ENCODE measurements around the gene NEK5. TPM values are rescaled to one million over a fixed set of nuclear protein-coding genes. Genes with fewer than 3 reads are reported as not detected.
"Not testable (repeated sequence)": the region's sequence is repeated elsewhere in the genome, so short reads cannot be mapped to it uniquely, and the experiment has no call there.

Gene NEK5
- total and polyA plus RNA-seq, 9 donors = 0.13 to 12.4 (median 0.50) TPM; not detected in 1

DNA sequence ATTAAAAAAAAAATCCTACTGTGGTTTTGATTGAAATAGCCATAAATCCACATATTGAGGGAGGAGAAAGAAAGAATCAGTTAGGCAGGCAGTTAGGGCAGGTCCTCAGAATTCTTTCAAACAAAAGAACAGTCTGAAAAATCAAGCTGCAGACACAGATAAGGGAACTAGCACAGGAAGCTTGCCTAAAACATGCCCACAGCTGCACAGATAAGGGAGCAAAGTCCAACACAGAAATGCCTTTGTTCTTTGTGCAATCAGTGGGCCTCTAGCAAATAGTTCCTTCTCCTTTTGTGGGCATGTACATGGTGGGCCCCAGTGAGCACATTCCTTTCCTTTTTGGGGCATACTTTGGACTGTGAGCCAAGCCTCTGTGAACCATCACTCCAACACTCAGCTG, 61.6 kb downstream of the NEK5 start:
- Histone ChIP-seq H3K36me3 (no peaks in the 10 kb centered on the region), H3K27ac (no peak overlapping the region), H3K9me3 (peaks cover 0 to 5% of the 10 kb centered on the region in 2 donors), H3K27me3 (no peaks in the 10 kb centered on the region), H3K4me3 (no peak overlapping the region), H3K4me1 (ENCODE audit: insufficient read depth) (no peaks in the 10 kb centered on the region)
- TF ChIP-seq EP300 (IDR thresholded peaks at IDR 0.05) (no peak), CTCF (IDR thresholded peaks at IDR 0.05) (no peak), POLR2A (IDR thresholded peaks at IDR 0.05) (no peak)
- intact Hi-C loops (cut with DNase I) = no loop called here
- DNase-seq = no peak

DNA sequence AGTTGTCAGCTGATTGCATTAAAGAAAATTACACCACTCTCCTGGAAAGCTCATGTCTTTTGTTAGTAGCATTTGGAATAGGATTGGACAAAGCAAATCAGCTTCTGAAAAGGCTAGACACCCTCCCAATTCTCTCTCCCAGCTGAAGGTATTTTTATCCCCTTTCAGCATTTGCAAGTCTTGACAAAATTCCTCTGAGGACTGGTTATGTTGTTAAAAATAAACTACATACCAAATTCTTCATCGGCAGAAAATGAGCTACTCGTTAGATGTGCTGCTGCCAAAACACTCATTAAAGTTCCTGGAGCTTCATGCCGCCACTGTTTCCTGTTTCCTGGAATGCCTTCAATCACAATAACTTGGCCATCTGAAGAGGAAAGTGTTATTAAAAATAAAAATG, 67.3 kb downstream of the NEK5 start:
- intact Hi-C loops (cut with DNase I) = no loop called here
- TF ChIP-seq POLR2A (IDR thresholded peaks at IDR 0.05) = no peak
- no peak for TF ChIP-seq EP300 (IDR thresholded peaks at IDR 0.05)
- TF ChIP-seq CTCF (IDR thresholded peaks at IDR 0.05) = no peak
- 5 to 18% (median 17%) methylated on average over 3 of the region's 3 CpGs for WGBS, 3 donors
- Histone ChIP-seq H3K27me3 (no peaks in the 10 kb centered on the region), H3K27ac (no peak overlapping the region), H3K4me1 (ENCODE audit: insufficient read depth) (no peaks in the 10 kb centered on the region), H3K9me3 (no peaks in the 10 kb centered on the region), H3K36me3 (no peaks in the 10 kb centered on the region), H3K4me3 (no peak overlapping the region)
- no peak for DNase-seq

- intact Hi-C loops (cut with DNase I); H3K4me3 ChIP-seq; H3K36me3 ChIP-seq; H3K9me3 ChIP-seq; H3K4me1 ChIP-seq (ENCODE audit: insufficient read depth); DNase-seq; H3K27ac ChIP-seq; H3K27me3 ChIP-seq: not testable (repeated sequence)
- WGBS, 3 donors = 83 to 91% (median 91%) methylated on average over 3 of the region's 3 CpGs
These were observed 67.8 kb downstream of the NEK5 start for GRCh38 chr13:52061064-52061463.

GRCh38 chr13:52053460-52053859, 75.4 kb downstream of the NEK5 start:
- TF ChIP-seq CTCF (IDR thresholded peaks at IDR 0.05) (no peak), EP300 (IDR thresholded peaks at IDR 0.05) (no peak), POLR2A (IDR thresholded peaks at IDR 0.05) (no peak)
- Histone ChIP-seq H3K36me3 (no peaks in the 10 kb centered on the region), H3K9me3 (no peaks in the 10 kb centered on the region), H3K4me3 (no peak overlapping the region), H3K4me1 (ENCODE audit: insufficient read depth) (no peaks in the 10 kb centered on the region), H3K27ac (no peak overlapping the region), H3K27me3 (no peaks in the 10 kb centered on the region)
- intact Hi-C loops (cut with DNase I) = no loop called here
- WGBS, 3 donors = 18 to 24% (median 22%) methylated on average over 4 of the region's 4 CpGs
- no peak for DNase-seq

- TF ChIP-seq POLR2A (IDR thresholded peaks at IDR 0.05) (no peak), EP300 (IDR thresholded peaks at IDR 0.05) (no peak), CTCF (IDR thresholded peaks at IDR 0.05) (no peak)
- no peak overlapping the region for H3K27ac ChIP-seq
- no peak for DNase-seq
- no peaks in the 10 kb centered on the region for H3K9me3 ChIP-seq
- intact Hi-C loops (cut with DNase I) = no loop called here
- H3K4me1 ChIP-seq (ENCODE audit: insufficient read depth) = no peaks in the 10 kb centered on the region
- 13 to 27% (median 26%) methylated on average over 7 of the region's 7 CpGs for WGBS, 3 donors
- no peaks in the 10 kb centered on the region for H3K27me3 ChIP-seq
- no peak overlapping the region for H3K4me3 ChIP-seq
- H3K36me3 ChIP-seq = no peaks in the 10 kb centered on the region
These were observed 77.5 kb downstream of the NEK5 start for GRCh38 chr13:52051400-52051799.
